Caco-2 (cell line): Measurements from ENCODE around the gene PRKAR2B. TPM values are rescaled to one million over a fixed set of nuclear protein-coding genes. Genes with fewer than 3 reads are reported as not detected.

Source experiments
- BruUV-seq: library from RNA; stranded (reverse); fragments of 400-500 nt; replicated peaks from 2 replicates; lab custom pipeline; 2021; lab: Mats Ljungman, UMichigan
- CTCF ChIA-PET: fragments of 300-600 bp; sonication (Branson Sonifier 250); formaldehyde crosslinking; loops from one replicate; lab custom pipeline; 2022; ENCODE audit warnings: antibody characterized with exemption; lab: Charles Lee
- POLR2A ChIA-PET: fragments of 300-600 bp; sonication (Branson Sonifier 250); formaldehyde crosslinking; loops from one replicate; lab custom pipeline; 2022; ENCODE audit warnings: antibody characterized with exemption; lab: Charles Lee
- DNase-seq, 2 experiments: peaks; one replicate each; pipeline versions ENCODE4 v3.0.0 to v3.0.0-alpha.2; 2020 to 2022
- H3K27me3 ChIP-seq: replicated peaks from 2 replicates; pipeline ENCODE4 v1.6.0; 2011; ENCODE audit warnings: low read length; ENCODE audit not compliant: control insufficient read depth, insufficient read depth
- H3K36me3 ChIP-seq: 2 replicates; pipeline ENCODE4 v1.5.1; 2011; ENCODE audit warnings: low read length; ENCODE audit not compliant: control insufficient read depth, insufficient read depth
- H3K4me1 ChIP-seq: fragments of 250-450 bp; sonication (Bioruptor Pico); 2 replicates; pipeline ENCODE4 v1.5.1; 2020; ENCODE audit warnings: mild to moderate bottlenecking
- H3K4me3 ChIP-seq: 2 replicates; pipeline ENCODE4 v1.5.1; 2011; ENCODE audit warnings: low read depth, mild to moderate bottlenecking, control low read depth, low read length
- H3K9me3 ChIP-seq: fragments of 250-450 bp; sonication (Bioruptor Pico); 2 replicates; pipeline ENCODE4 v1.5.1; 2020; ENCODE audit warnings: mild to moderate bottlenecking, moderate library complexity
- H3K27ac Mint-ChIP-seq: one replicate; pipeline ENCODE4 v1.8.0; 2022; ENCODE audit warnings: mixed read lengths; ENCODE audit not compliant: unreplicated experiment
- H3K27me3 Mint-ChIP-seq: one replicate; pipeline ENCODE4 v1.8.0; 2022; ENCODE audit warnings: mixed read lengths; ENCODE audit not compliant: insufficient read depth, unreplicated experiment
- H3K36me3 Mint-ChIP-seq: one replicate; pipeline ENCODE4 v1.8.0; 2022; ENCODE audit warnings: mild to moderate bottlenecking, mixed read lengths; ENCODE audit not compliant: insufficient read depth, unreplicated experiment
- H3K4me1 Mint-ChIP-seq: one replicate; pipeline ENCODE4 v1.8.0; 2022; ENCODE audit warnings: low read depth, mixed read lengths; ENCODE audit not compliant: unreplicated experiment
- H3K4me3 Mint-ChIP-seq: one replicate; pipeline ENCODE4 v1.8.0; 2022; ENCODE audit warnings: mild to moderate bottlenecking, moderate library complexity, mixed read lengths; ENCODE audit not compliant: unreplicated experiment
- H3K9me3 Mint-ChIP-seq: one replicate; pipeline ENCODE4 v1.8.0; 2022; ENCODE audit warnings: mixed read lengths; ENCODE audit not compliant: unreplicated experiment
- CTCF ChIP-seq, 2 experiments: fragments of 200-600 bp in 1 of 2; IDR thresholded peaks; 1 replicate in 1 of 2; 2 replicates in 1 of 2; pipeline versions ENCODE4 v1.5.1 to v1.8.0; 2011 to 2022; ENCODE audit warnings: antibody characterized with exemption in 1 of 2, control low read depth in 1 of 2, inconsistent platforms in 1 of 2, low read depth in 1 of 2, low read length in 1 of 2, mild to moderate bottlenecking in 1 of 2, moderate library complexity in 1 of 2; ENCODE audit not compliant: insufficient read depth in 1 of 2, severe bottlenecking in 1 of 2, unreplicated experiment in 1 of 2
- intact Hi-C: fragments of 100-400 bp; cut with micrococcal nuclease; formaldehyde crosslinking; loops from one replicate; pipeline ENCODE4 v1.10.0; 2022; ENCODE audit not compliant: unreplicated experiment
- total RNA-seq: library from RNA; stranded (reverse); gene quantifications from 2 replicates; pipeline ENCODE4 v1.2.3, GENCODE V29; 2022

PRKAR2B gene
- total RNA-seq, 1 experiment from 2014 or later: 0.07 TPM

- no TSS peak for BruUV-seq
- no peaks in the 10 kb centered on the region; the same call in 1 of the 2 replicates for H3K27me3 ChIP-seq
- no peaks in the 10 kb centered on the region for H3K4me1 ChIP-seq
- Mint-ChIP-seq H3K4me3 (no peak overlapping the region), H3K27ac (no peak overlapping the region), H3K9me3 (no peaks in the 10 kb centered on the region), H3K27me3 (peaks cover 9% of the 10 kb centered on the region), H3K36me3 (no peaks in the 10 kb centered on the region), H3K4me1 (no peaks in the 10 kb centered on the region)
- H3K36me3 ChIP-seq: no peaks in the 10 kb centered on the region
- no peaks in the 10 kb centered on the region for H3K9me3 ChIP-seq
- no peak overlapping the region for H3K4me3 ChIP-seq
- no peak for DNase-seq
- ChIA-PET POLR2A (no interaction called here), CTCF (no interaction called here)
- intact Hi-C loops: no loop called here
- no peak for TF ChIP-seq CTCF (IDR thresholded peaks at IDR 0.05; ENCODE audit: insufficient read depth in 1 of 2, low read depth in 1 of 2, low read length in 1 of 2, severe bottlenecking in 1 of 2, unreplicated experiment in 1 of 2)
These were observed 41.9 kb upstream of the PRKAR2B start for GRCh38 chr7:107002529-107002998.

- intact Hi-C loops: no loop called here
- ChIA-PET POLR2A (no interaction called here), CTCF (no interaction called here)
- Mint-ChIP-seq H3K36me3 (no peaks in the 10 kb centered on the region), H3K9me3 (no peaks in the 10 kb centered on the region), H3K4me3 (no peak overlapping the region), H3K4me1 (no peaks in the 10 kb centered on the region), H3K27ac (no peak overlapping the region), H3K27me3 (peaks cover 5% of the 10 kb centered on the region)
- no TSS peak for BruUV-seq
- DNase-seq: no peak
- no peaks in the 10 kb centered on the region for H3K36me3 ChIP-seq
- H3K27me3 ChIP-seq: no peaks in the 10 kb centered on the region; the same call in 1 of the 2 replicates
- TF ChIP-seq CTCF (IDR thresholded peaks at IDR 0.05; ENCODE audit: insufficient read depth in 1 of 2, low read depth in 1 of 2, low read length in 1 of 2, severe bottlenecking in 1 of 2, unreplicated experiment in 1 of 2): no peak
- H3K4me3 ChIP-seq: no peak overlapping the region
- no peaks in the 10 kb centered on the region for H3K9me3 ChIP-seq
- H3K4me1 ChIP-seq: no peaks in the 10 kb centered on the region
These were observed 37.3 kb upstream of the PRKAR2B start for GRCh38 chr7:107007007-107007891.

- BruUV-seq: no TSS peak
- no peak overlapping the region for H3K4me3 Mint-ChIP-seq
- peaks cover 5% of the 10 kb centered on the region for H3K27me3 Mint-ChIP-seq
- no peak overlapping the region for H3K27ac Mint-ChIP-seq
- Histone ChIP-seq H3K4me3 (no peak overlapping the region), H3K36me3 (no peaks in the 10 kb centered on the region), H3K9me3 (no peaks in the 10 kb centered on the region), H3K27me3 (no peaks in the 10 kb centered on the region; the same call in 1 of the 2 replicates), H3K4me1 (no peaks in the 10 kb centered on the region)
- POLR2A ChIA-PET: no interaction called here
- intact Hi-C loops: no loop called here
- DNase-seq: no peak
- H3K9me3 Mint-ChIP-seq: no peaks in the 10 kb centered on the region
- TF ChIP-seq CTCF (IDR thresholded peaks at IDR 0.05; ENCODE audit: insufficient read depth in 1 of 2, low read depth in 1 of 2, low read length in 1 of 2, severe bottlenecking in 1 of 2, unreplicated experiment in 1 of 2): no peak
- H3K36me3 Mint-ChIP-seq: no peaks in the 10 kb centered on the region
- H3K4me1 Mint-ChIP-seq: no peaks in the 10 kb centered on the region
- CTCF ChIA-PET: no interaction called here
These were observed 36.6 kb upstream of the PRKAR2B start for GRCh38 chr7:107007892-107008287.
